RKO (cell line): ENCODE results near the gene CBX3.
"Not testable (repeated sequence)": the region's sequence is repeated elsewhere in the genome, so short reads cannot be mapped to it uniquely, and the experiment has no call there.

Experiments used
- DNase-seq: peaks from one replicate; pipeline ENCODE4 v3.0.0-alpha.2; 2016; ENCODE audit warnings: low spot score

The CBX3 gene

DNA sequence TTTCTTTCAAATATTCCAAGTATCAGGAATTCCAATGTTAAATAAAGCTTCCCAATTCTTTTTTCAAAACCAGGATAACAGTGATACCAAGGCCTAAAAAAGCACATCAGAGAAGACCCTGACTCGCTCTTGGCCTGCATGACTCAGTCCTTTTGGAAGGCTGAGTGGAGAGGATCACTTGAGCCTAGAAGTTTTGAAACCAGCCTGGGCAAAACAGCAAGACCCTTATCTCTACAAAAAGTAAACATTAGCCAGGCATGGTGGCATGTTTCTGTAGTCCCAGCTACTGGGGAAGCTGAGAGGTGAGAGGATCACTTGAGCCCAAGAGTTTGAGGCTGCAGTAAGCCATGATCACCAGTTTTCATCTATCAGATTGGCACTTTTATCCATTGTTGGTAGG, 30.9 kb upstream of the CBX3 start:
- DNase-seq, result no peak

- no peak for DNase-seq
These were observed 29.9 kb upstream of the CBX3 start for GRCh38 chr7:26171601-26172000.

GRCh38 chr7:26172048-26172447, 29.5 kb upstream of the CBX3 start:
- DNase-seq, result no peak

- not testable (repeated sequence) for DNase-seq
These were observed 25.6 kb upstream of the CBX3 start for GRCh38 chr7:26175903-26176302.

GRCh38 chr7:26176696-26177095, 24.8 kb upstream of the CBX3 start:
- DNase-seq, result not testable (repeated sequence)

GRCh38 chr7:26177269-26177668, 24.3 kb upstream of the CBX3 start:
- not testable (repeated sequence) for DNase-seq

GRCh38 chr7:26178272-26178960, 23.1 kb upstream of the CBX3 start:
- no peak for DNase-seq

DNA sequence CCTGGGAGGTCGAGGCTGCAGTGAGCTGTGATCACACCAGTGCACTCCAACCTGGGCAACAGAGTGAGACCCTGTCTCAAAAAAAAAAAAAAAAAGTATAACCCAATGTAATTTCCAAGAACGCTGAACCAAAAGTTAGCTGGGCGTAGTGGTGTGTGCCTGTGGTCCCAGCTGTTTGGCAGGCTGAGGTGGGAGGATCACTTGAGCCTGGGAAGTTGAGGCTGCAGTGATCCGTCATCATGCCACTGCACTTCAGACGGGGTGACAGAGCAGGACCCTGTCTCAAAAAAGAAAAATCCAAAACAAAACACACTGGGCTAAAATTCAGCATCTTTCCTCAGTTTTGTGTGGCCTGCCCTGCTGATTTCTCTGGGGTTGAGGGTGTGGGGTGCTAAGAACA, 22.1 kb upstream of the CBX3 start:
- DNase-seq, result no peak

DNA sequence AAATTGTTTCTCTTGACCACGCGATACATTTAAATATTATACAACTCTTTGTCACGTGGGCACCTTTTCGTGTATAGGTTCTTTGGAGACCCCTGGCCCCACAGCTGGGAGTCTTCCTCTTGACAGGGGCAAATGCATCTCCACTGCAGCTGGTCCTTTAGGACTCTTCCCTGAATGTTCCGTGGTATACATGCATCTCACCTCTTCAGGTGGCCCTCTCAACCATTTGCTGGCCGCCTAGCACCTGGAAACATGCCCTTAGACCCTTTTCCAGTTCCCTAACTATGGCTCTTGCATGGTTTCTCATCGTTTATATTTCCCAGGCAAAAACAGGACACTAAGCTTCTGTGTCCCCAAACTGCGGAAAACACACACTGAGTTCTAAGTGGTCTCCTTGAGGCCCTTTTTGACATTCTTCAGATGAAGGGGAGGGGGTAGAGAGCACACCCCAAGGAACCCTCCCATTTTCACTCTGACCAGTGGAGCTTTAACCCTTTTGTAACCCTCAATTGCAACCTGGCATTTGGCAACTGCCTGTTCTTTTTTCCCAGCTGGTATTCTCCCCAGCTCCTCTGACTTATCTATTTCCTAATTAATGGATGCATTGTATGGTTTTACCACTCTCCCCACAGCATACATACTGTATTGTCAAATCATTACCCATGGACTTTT, 21.6 kb upstream of the CBX3 start:
- DNase-seq, result no peak

GRCh38 chr7:26180792-26181198, 20.8 kb upstream of the CBX3 start:
- no peak for DNase-seq

GRCh38 chr7:26181474-26182227, 19.9 kb upstream of the CBX3 start:
- no peak for DNase-seq

GRCh38 chr7:26182283-26182682, 19.3 kb upstream of the CBX3 start:
- DNase-seq, result no peak

DNA sequence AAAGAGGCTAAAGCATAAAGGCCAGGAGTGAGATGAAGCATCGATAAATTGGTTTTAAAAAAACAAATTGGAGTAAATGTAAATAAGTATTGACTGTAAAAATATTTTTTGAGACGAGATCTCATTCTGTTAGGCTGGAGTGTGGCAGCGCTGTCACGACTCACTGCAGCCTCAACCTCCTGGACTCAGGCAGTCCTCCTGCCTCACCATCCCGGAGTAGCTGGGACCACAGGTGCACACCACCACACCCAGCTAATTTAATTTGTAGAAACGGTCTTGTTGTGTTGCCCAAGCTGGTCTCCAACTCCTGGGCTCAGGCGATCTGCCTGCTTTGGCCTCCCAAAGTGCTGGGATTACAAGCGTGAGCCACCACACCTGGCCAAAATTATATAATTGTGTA, 18.8 kb upstream of the CBX3 start:
- DNase-seq, result no peak

GRCh38 chr7:26183545-26184280, 17.8 kb upstream of the CBX3 start:
- DNase-seq, result no peak

DNA sequence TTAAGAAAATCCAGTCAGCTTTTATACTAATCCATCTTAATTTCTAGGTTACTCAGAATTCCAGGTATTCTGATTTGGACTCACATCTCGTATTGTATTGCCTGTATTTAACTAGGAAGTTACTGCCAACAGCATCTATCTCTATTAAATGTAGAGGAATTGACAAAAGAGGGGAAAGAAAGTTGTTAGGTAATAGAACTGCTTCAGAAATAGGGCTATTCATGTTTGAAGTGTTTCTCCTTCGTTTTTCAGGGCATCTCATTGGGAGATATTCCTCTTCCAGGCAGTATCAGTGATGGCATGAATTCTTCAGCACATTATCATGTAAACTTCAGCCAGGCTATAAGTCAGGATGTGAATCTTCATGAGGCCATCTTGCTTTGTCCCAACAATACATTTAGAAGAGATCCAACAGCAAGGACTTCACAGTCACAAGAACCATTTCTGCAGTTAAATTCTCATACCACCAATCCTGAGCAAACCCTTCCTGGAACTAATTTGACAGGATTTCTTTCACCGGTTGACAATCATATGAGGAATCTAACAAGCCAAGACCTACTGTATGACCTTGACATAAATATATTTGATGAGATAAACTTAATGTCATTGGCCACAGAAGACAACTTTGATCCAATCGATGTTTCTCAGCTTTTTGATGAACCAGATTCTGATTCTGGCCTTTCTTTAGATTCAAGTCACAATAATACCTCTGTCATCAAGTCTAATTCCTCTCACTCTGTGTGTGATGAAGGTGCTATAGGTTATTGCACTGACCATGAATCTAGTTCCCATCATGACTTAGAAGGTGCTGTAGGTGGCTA, 17.1 kb upstream of the CBX3 start:
- DNase-seq, result not testable (repeated sequence)

DNA sequence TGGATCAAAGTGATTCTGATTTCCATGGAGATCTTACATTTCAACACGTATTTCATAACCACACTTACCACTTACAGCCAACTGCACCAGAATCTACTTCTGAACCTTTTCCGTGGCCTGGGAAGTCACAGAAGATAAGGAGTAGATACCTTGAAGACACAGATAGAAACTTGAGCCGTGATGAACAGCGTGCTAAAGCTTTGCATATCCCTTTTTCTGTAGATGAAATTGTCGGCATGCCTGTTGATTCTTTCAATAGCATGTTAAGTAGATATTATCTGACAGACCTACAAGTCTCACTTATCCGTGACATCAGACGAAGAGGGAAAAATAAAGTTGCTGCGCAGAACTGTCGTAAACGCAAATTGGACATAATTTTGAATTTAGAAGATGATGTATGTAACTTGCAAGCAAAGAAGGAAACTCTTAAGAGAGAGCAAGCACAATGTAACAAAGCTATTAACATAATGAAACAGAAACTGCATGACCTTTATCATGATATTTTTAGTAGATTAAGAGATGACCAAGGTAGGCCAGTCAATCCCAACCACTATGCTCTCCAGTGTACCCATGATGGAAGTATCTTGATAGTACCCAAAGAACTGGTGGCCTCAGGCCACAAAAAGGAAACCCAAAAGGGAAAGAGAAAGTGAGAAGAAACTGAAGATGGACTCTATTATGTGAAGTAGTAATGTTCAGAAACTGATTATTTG, 16.3 kb upstream of the CBX3 start:
- no peak for DNase-seq

DNA sequence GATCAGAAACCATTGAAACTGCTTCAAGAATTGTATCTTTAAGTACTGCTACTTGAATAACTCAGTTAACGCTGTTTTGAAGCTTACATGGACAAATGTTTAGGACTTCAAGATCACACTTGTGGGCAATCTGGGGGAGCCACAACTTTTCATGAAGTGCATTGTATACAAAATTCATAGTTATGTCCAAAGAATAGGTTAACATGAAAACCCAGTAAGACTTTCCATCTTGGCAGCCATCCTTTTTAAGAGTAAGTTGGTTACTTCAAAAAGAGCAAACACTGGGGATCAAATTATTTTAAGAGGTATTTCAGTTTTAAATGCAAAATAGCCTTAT, 15.7 kb upstream of the CBX3 start:
- no peak for DNase-seq

GRCh38 chr7:26186364-26187311, 14.9 kb upstream of the CBX3 start:
- peak; percentile 42 for DNase-seq

DNA sequence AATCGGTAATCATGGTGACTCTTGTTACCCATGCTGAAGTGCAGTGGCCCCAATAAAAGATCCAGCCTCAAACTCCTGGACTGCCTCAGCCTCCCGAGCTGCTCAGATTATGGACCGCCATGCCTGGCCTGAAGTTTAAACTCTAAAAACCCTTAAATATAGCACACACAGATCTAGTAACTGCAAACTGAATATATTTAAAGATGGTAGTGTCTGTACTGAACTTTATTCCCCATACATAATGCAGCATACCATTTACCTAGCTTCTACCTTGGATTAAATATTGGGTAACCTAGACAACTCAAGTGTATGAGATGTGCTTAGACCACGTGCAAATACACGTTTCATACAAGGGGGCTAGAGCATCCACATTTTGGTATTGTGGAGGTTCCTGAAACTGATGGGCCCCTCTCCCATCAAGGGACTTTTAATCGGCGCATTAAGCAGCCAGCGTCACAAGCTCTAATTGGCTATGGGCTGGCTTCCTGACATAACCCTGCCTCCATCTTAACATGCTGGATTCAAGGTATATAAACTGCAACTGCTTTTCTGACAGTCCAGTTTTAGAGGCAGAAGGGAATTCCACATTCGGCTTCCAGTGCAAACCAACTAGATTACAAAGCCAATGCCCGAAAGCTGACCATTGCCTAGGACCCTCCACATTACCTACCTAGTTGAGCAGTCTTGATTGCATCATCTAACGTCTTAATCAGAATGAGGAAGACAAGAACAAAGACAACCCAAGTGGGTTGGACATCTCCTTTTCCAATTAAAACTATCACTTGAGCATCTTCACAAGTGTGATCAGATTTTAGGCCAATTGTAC, 14.0 kb upstream of the CBX3 start:
- no peak for DNase-seq
